Measurements from ENCODE around the gene GSKIP. TPM values are rescaled to one million over a fixed set of nuclear protein-coding genes. Genes with fewer than 3 reads are reported as not detected.

The GSKIP gene
- total and polyA plus RNA-seq, 4 experiments from 2014 or later, result 24.3 to 52.4 (median 31.8) TPM

- POLR2A ChIA-PET (ENCODE audit: partially characterized antibody), result interaction anchor here (0.9 to 3.2 kb wide), 6 partner anchors 8 to 112 kb away, joined by 3 to 31 read pairs (median 4); partner anchors contain the start of genes ATG2B, GSKIP and PAPOLA
- DNase-seq, result no peak
Observed at GRCh38 chr14:96390965-96391292, 27.6 kb downstream of the GSKIP start.

GRCh38 chr14:96391293-96392118 lies 28.2 kb downstream of the GSKIP start:
- CTCF ChIA-PET (ENCODE audit: partially characterized antibody), result interaction anchor here (1.0 to 1.2 kb wide), 2 partner anchors 9 to 28 kb away, joined by 3 to 4 read pairs; partner anchors contain the start of genes ATG2B and GSKIP
- H3K9me3 ChIP-seq (ENCODE audit: control insufficient read depth in 1 of 2, low read length in 2 of 2), result no peaks in the 10 kb centered on the region
- H3K4me1 ChIP-seq (ENCODE audit: insufficient read depth, low read length), result peaks cover 12% of the 10 kb centered on the region
- H3K36me3 Mint-ChIP-seq, result peaks cover under 1 to 4% of the 10 kb centered on the region in 2 donors
- H3K4me1 Mint-ChIP-seq, result peaks cover 2 to 7% (median 6%) of the 10 kb centered on the region in 4 donors
- peak overlapping the region; percentile 78 to 82 for H3K4me3 ChIP-seq (ENCODE audit: low read length in 2 of 2)
- H3K27ac Mint-ChIP-seq, result peak overlapping the region; percentile 83 to 92 (median 88)
- H3K27ac ChIP-seq (ENCODE audit: low read depth, low read length), result peak overlapping the region; percentile 53
- no peaks in the 10 kb centered on the region for H3K36me3 ChIP-seq (ENCODE audit: insufficient read depth, low read length)
- POLR2A ChIA-PET (ENCODE audit: partially characterized antibody), result interaction anchor here (0.9 to 3.2 kb wide), 6 partner anchors 9 to 111 kb away, joined by 3 to 31 read pairs (median 4); partner anchors contain the start of genes ATG2B, GSKIP and PAPOLA
- intact Hi-C loops (cut with micrococcal nuclease), result loop anchor here (1.0 to 10.0 kb wide), 3 partner anchors 28 to 111 kb away; partner anchors contain the start of genes ATG2B, GSKIP and PAPOLA
- peak; percentile 98 to 100 (median 99) for DNase-seq
- no peaks in the 10 kb centered on the region for H3K27me3 Mint-ChIP-seq
- H3K27me3 ChIP-seq (ENCODE audit: insufficient read depth, low read length), result no peaks in the 10 kb centered on the region
- H3K9me3 Mint-ChIP-seq, result no peaks in the 10 kb centered on the region
- peak overlapping the region; percentile 90 to 95 (median 92) for H3K4me3 Mint-ChIP-seq

More at GRCh38 chr14:96390965-96391292, 27.6 kb downstream of the GSKIP start:
- Mint-ChIP-seq H3K9me3 (no peaks in the 10 kb centered on the region), H3K27me3 (no peaks in the 10 kb centered on the region), H3K27ac (peak overlapping the region; percentile 83 to 92 (median 88)), H3K36me3 (peaks cover 2 to 4% of the 10 kb centered on the region in 2 donors), H3K4me1 (peaks cover 2 to 7% (median 6%) of the 10 kb centered on the region in 4 donors), H3K4me3 (peak overlapping the region; percentile 90 to 95 (median 92))
- peak overlapping the region; percentile 45 for H3K27ac ChIP-seq (ENCODE audit: low read depth, low read length)
- peak overlapping the region; percentile 69 to 80 for H3K4me3 ChIP-seq (ENCODE audit: low read length in 2 of 2)
- H3K27me3 ChIP-seq (ENCODE audit: insufficient read depth, low read length), result no peaks in the 10 kb centered on the region
- CTCF ChIA-PET (ENCODE audit: partially characterized antibody), result interaction anchor here (1.0 to 1.2 kb wide), 2 partner anchors 9 to 27 kb away, joined by 3 to 4 read pairs; partner anchors contain the start of genes ATG2B and GSKIP
- peaks cover 12% of the 10 kb centered on the region for H3K4me1 ChIP-seq (ENCODE audit: insufficient read depth, low read length)
- no peaks in the 10 kb centered on the region for H3K9me3 ChIP-seq (ENCODE audit: control insufficient read depth in 1 of 2, low read length in 2 of 2)
- intact Hi-C loops (cut with micrococcal nuclease), result loop anchor here (1.0 to 10.0 kb wide), 3 partner anchors 28 to 111 kb away; partner anchors contain the start of genes ATG2B, GSKIP and PAPOLA
- peaks cover under 1% of the 10 kb centered on the region for H3K36me3 ChIP-seq (ENCODE audit: insufficient read depth, low read length)

- Mint-ChIP-seq H3K9me3 (no peaks in the 10 kb centered on the region), H3K4me3 (peak overlapping the region in 7 of 8 donors; percentile 26 to 95 (median 82)), H3K27me3 (no peaks in the 10 kb centered on the region), H3K36me3 (no peaks in the 10 kb centered on the region), H3K27ac (peak overlapping the region in 2 of 7 donors; percentile 36 to 65), H3K4me1 (peaks cover 2 to 7% (median 6%) of the 10 kb centered on the region in 4 donors)
- Histone ChIP-seq H3K4me3 (ENCODE audit: low read length in 2 of 2) (no peak overlapping the region), H3K36me3 (ENCODE audit: insufficient read depth, low read length) (no peaks in the 10 kb centered on the region), H3K9me3 (ENCODE audit: control insufficient read depth in 1 of 2, low read length in 2 of 2) (no peaks in the 10 kb centered on the region), H3K27ac (ENCODE audit: low read depth, low read length) (no peak overlapping the region), H3K27me3 (ENCODE audit: insufficient read depth, low read length) (no peaks in the 10 kb centered on the region), H3K4me1 (ENCODE audit: insufficient read depth, low read length) (peaks cover 12% of the 10 kb centered on the region)
- DNase-seq, result no peak
- CTCF ChIA-PET (ENCODE audit: partially characterized antibody), result no interaction called here
- intact Hi-C loops (cut with micrococcal nuclease), result loop anchor here (10.0 kb wide), 1 partner anchor 48 kb away; no protein-coding TSS in a partner anchor
- POLR2A ChIA-PET (ENCODE audit: partially characterized antibody), result interaction anchor here (3.2 kb wide), 1 partner anchor 30 kb away, joined by 31 read pairs; the partner anchor contains the start of genes ATG2B and GSKIP
Observed at GRCh38 chr14:96393071-96393691, 29.9 kb downstream of the GSKIP start.

- no peaks in the 10 kb centered on the region for H3K36me3 Mint-ChIP-seq
- peaks cover 12% of the 10 kb centered on the region for H3K4me1 ChIP-seq (ENCODE audit: insufficient read depth, low read length)
- H3K27ac ChIP-seq (ENCODE audit: low read depth, low read length), result no peak overlapping the region
- H3K36me3 ChIP-seq (ENCODE audit: insufficient read depth, low read length), result no peaks in the 10 kb centered on the region
- intact Hi-C loops (cut with micrococcal nuclease), result loop anchor here (10.0 kb wide), 1 partner anchor 49 kb away; no protein-coding TSS in a partner anchor
- H3K9me3 Mint-ChIP-seq, result no peaks in the 10 kb centered on the region
- no peaks in the 10 kb centered on the region for H3K9me3 ChIP-seq (ENCODE audit: control insufficient read depth in 1 of 2, low read length in 2 of 2)
- DNase-seq, result no peak
- no peak overlapping the region for H3K4me3 ChIP-seq (ENCODE audit: low read length in 2 of 2)
- peaks cover 2 to 7% (median 6%) of the 10 kb centered on the region in 4 donors for H3K4me1 Mint-ChIP-seq
- H3K27ac Mint-ChIP-seq, result peak overlapping the region in 2 of 7 donors; percentile 36 to 62
- H3K4me3 Mint-ChIP-seq, result no peak overlapping the region
- POLR2A ChIA-PET (ENCODE audit: partially characterized antibody), result no interaction called here
- CTCF ChIA-PET (ENCODE audit: partially characterized antibody), result no interaction called here
- H3K27me3 Mint-ChIP-seq, result peaks cover 0 to 2% of the 10 kb centered on the region in 2 donors
- no peaks in the 10 kb centered on the region for H3K27me3 ChIP-seq (ENCODE audit: insufficient read depth, low read length)
Observed at GRCh38 chr14:96394047-96394815, 30.9 kb downstream of the GSKIP start.

GRCh38 chr14:96398432-96398831 lies 35.1 kb downstream of the GSKIP start:
- no peaks in the 10 kb centered on the region for H3K36me3 Mint-ChIP-seq
- Histone ChIP-seq H3K4me3 (ENCODE audit: low read length in 2 of 2) (no peak overlapping the region), H3K27ac (ENCODE audit: low read depth, low read length) (no peak overlapping the region), H3K4me1 (ENCODE audit: insufficient read depth, low read length) (no peaks in the 10 kb centered on the region), H3K9me3 (ENCODE audit: control insufficient read depth in 1 of 2, low read length in 2 of 2) (no peaks in the 10 kb centered on the region), H3K27me3 (ENCODE audit: insufficient read depth, low read length) (no peaks in the 10 kb centered on the region), H3K36me3 (ENCODE audit: insufficient read depth, low read length) (no peaks in the 10 kb centered on the region)
- peaks cover 2 to 8% of the 10 kb centered on the region in 2 donors for H3K27me3 Mint-ChIP-seq
- ChIA-PET CTCF (ENCODE audit: partially characterized antibody) (no interaction called here), POLR2A (ENCODE audit: partially characterized antibody) (no interaction called here)
- H3K9me3 Mint-ChIP-seq, result no peaks in the 10 kb centered on the region
- H3K4me3 Mint-ChIP-seq, result no peak overlapping the region
- intact Hi-C loops (cut with micrococcal nuclease), result loop anchor here (10.0 kb wide), 1 partner anchor 54 kb away; no protein-coding TSS in a partner anchor
- H3K27ac Mint-ChIP-seq, result no peak overlapping the region
- H3K4me1 Mint-ChIP-seq, result no peaks in the 10 kb centered on the region
- DNase-seq, result no peak

- no peaks in the 10 kb centered on the region for H3K4me1 ChIP-seq (ENCODE audit: insufficient read depth, low read length)
- Mint-ChIP-seq H3K27me3 (peaks cover 2 to 8% of the 10 kb centered on the region in 2 donors), H3K4me1 (no peaks in the 10 kb centered on the region), H3K36me3 (no peaks in the 10 kb centered on the region), H3K4me3 (no peak overlapping the region), H3K9me3 (no peaks in the 10 kb centered on the region), H3K27ac (peak overlapping the region in 1 of 7 donors; percentile 26)
- intact Hi-C loops (cut with micrococcal nuclease), result loop anchor here (10.0 kb wide), 1 partner anchor 54 kb away; no protein-coding TSS in a partner anchor
- DNase-seq, result no peak
- H3K27ac ChIP-seq (ENCODE audit: low read depth, low read length), result no peak overlapping the region
- no peaks in the 10 kb centered on the region for H3K27me3 ChIP-seq (ENCODE audit: insufficient read depth, low read length)
- no peaks in the 10 kb centered on the region for H3K9me3 ChIP-seq (ENCODE audit: control insufficient read depth in 1 of 2, low read length in 2 of 2)
- ChIA-PET POLR2A (ENCODE audit: partially characterized antibody) (no interaction called here), CTCF (ENCODE audit: partially characterized antibody) (no interaction called here)
- H3K4me3 ChIP-seq (ENCODE audit: low read length in 2 of 2), result no peak overlapping the region
- no peaks in the 10 kb centered on the region for H3K36me3 ChIP-seq (ENCODE audit: insufficient read depth, low read length)
Observed at GRCh38 chr14:96398921-96399320, 35.6 kb downstream of the GSKIP start.
